GM18517 (cell line): ENCODE data around the gene TDRD5.

Experiments used
- ATAC-seq: cut with Tn5 transposase; IDR thresholded peaks from one replicate; pipeline ENCODE4 v1.9.1; 2021; ENCODE audit warnings: mild to moderate bottlenecking, moderate library complexity; ENCODE audit not compliant: unreplicated experiment

TDRD5 gene

GRCh38 chr1:179729881-179730280 is 138.2 kb downstream of the TDRD5 start:
- ATAC-seq = no peak

- ATAC-seq = no peak
Measured at GRCh38 chr1:179731643-179732042, 140.0 kb downstream of the TDRD5 start.
